Mucosa of gallbladder (tissue), 1 donor: ENCODE data around the gene RBBP4. TPM values are rescaled to one million over a fixed set of nuclear protein-coding genes. Genes with fewer than 3 reads are reported as not detected.
"Not testable (repeated sequence)": the region's sequence is repeated elsewhere in the genome, so short reads cannot be mapped to it uniquely, and the experiment has no call there.

Experiments
- DNase-seq: peaks from one replicate; pipeline ENCODE4 v3.0.0-alpha.2; 2020; ENCODE audit warnings: low spot score
- total RNA-seq: library from RNA; stranded (reverse); gene quantifications from one replicate; pipeline ENCODE4 v1.2.1, GENCODE V29; 2021
- donor health status: DM: no; HTN: no; CAD: no.

The RBBP4 gene
- total RNA-seq = 174 TPM

DNA sequence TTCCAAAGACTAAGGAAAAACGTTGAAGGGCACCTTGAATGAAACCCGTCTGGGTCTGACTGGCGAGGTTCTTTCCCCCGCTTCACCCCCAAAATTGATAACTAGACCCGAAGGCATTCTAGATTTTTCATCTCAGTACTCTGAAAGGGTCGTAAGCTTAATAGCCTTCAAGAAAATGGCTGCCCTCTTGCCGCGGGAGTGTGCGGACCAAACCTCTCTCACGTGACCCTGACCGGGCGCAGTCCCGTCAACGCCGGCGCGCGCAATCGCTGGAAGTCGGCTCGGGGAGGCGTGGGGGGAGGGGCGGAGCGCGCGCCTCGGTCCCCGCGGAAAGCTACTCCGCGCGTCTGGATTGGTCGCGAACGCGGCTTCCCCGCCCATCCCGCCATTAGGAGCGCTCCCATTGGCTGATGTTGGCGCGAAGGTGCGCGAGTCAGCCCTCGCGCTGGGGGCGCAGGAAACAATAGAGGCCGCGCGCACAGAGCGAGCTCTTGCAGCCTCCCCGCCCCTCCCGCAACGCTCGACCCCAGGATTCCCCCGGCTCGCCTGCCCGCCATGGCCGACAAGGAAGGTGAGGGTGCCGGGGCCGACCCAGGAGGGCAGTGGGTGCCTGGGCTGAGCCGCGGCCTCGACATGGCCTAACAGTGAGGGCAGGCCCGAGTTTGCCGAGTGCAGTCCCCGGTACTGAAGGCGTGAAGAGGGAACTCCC, at the start of gene RBBP4:
Gene RBBP4, plus strand, starts transcription at position 457 of the 709 bp plus-strand sequence. Its CDS starts 99 bp downstream, at position 556.
- DNase-seq = peak; percentile 98

DNA sequence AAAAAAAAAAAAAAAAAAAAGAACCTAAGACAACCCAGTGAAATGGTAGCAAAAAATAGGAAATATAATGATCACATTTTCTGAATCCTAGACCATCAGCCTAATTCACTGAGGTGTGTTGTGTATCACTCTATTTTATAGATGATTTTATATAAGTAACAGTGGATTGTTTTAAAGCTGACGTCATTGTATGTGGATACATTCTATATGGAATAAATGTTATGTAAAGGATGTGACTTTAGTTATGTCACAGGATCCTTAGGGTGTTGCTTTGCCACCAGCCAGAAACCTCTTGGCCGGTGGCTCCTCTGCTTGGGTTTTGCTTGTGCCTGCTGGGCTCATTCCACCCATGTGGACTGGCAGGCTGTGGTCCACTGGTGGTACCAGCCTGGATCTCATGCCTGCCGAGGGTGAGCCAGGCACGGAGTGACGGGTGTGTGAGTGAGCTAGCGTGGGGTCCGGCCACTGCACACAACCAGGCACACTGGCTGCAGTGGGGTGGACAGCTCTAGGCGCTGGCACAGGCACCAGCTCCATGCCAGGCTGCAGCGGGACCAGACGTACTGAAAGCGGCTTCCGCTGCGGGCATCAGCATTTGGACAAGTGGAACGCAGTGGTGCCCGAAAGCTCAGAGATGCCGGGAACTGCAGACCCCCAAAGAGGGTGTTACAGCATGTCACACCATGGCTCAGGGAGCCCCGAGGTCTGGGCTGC, 45.1 kb upstream of the RBBP4 start:
- no peak for DNase-seq

DNA sequence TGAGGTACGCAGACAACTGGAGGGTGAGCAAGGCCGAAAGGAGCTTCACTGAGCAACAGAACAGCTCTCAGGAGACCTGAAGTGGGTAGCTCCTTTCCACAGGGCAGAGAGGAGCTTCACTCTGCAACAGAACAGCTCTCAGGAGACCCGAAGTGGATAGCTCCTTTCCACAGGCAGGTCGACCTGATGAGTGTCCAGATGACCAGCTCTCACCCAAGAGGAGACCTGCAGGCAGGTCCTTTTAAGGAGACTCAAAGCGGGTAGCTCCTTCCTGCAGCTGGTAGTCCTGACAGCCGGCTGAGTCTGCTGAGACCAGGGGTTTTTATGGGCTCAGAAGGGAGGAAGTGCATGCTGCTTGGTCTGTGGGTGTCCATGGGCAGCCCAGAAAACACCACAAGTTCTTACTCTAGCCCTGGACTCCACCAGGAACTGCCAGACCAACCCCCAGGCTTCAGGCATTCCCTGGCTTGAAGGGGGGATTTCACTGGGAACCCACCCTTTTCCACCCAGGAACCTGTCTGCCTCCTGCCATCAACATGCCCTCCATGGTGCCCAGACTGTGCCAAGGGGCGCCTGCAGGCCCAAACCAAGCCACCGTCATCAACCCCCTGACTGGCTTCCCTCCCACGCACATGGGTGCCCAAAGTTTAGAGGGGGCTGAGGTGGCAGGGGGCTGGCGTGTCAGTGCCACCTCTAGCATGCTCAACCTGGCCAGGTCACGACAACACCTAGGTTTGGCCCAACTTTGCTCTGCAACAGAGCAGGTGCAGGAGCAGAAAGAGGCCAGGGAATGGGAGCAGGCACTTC, 44.2 kb upstream of the RBBP4 start:
- no peak for DNase-seq

DNA sequence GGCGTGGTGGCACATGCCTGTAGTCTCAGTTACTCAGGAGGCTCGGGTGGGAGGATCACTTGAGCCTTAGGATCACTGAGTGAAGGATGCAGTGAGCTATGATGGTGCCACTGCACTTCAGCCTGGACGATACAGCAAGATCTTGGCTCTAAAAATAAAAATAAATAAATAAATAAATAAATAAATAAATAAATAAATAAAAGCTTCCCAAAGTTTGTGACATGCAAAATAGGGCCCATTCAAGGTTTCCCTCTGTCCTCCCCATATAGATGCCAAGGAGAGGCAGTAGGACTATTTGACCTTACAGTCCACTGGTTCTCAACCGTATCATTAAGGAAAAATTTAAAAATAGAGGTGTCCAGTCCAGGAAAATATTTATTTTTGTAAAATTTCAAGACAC, 41.8 kb upstream of the RBBP4 start:
- no peak for DNase-seq

DNA sequence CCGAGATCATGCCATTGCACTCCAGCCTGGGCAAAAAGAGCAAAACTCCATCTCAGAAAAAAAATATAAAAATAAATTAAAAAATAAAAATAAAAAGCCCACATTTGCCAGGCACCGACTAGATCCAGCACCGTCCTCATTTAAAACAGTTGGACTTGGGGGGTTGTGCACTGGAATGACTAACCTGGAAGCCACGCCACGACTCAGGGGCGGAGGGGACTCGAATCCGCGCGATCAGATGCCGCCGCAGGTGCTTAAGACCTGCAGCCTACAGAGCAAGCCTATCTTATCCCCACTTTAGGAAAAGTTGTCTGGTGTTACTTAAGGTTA, 39.2 kb upstream of the RBBP4 start:
- DNase-seq = no peak

DNA sequence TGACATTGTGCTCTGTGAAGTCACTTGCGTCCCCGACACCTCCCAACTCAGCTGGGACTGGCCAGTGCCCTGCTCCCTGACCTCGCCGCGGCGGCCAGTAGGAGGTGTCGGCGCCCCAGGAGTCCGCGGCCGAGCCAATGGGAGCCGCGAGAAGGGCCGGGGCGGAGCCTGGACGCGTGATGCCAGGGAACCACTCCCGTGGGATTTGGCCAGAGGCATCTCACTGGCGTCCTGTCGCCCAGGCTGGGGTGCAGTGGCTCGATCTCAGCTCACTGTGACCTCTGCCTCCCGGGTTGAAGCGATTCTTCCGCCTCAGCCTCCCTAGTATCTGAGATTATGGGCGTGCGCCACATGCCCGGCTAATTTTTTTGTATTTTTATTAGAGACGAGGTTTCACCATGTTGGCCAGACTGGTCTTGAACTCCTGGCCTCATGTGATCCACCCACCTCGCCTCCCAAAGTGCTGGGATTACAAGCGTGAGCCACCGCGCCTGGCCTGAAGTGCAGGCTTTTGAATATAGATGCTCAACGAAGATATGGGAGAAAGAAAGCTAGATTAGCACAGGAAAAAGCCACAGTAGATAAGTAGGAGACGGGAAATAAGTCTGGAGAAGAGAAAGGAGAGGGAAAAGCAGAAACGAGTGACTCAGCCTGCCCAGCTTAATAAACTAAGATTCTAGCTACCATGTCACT, 38.7 kb upstream of the RBBP4 start:
- peak; percentile 81 for DNase-seq

DNA sequence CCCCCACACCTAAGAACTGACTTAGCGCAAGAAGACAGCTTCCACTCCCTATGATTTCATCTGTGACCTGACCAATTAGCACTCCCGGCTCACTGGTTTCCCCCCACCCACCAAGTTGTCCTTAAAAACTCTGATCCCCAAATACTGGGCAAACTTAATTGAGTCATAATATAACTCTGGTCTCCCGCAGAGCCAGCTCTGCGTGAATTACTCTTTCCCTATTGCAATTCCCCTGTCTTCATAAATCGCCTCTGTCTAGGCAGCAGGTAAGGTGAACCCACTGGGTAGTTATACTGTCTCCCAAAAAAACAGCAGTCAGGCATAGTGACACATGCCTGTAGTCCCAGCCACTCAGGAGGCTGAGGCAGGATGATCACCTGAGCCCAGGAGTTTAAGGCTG, 37.5 kb upstream of the RBBP4 start:
- DNase-seq = no peak

DNA sequence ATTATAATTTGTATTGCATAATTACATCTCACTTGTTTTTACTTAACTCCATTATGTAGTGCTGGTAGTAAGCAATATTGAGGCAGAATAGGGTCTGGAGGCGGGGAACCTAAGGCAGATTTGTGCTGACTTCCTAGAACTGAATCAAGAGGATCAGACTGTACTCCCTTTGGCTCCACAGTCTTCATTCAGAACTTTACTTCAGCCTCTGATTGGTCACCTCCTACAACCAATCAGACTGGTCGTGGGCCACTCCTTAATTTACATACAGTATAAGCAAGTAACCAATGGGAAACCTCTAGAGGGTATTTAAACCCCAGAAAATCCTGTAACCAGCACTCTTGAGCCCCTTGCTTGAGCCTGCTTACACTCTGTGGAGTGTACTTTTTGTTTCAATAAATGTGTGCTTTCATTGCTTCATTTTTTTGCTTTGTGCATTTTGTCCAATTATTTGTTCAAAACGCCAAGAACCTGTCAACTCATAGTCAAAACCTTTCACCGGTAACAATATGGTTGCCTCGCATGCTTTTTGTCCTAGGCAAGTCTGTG, 32.3 kb upstream of the RBBP4 start:
- DNase-seq = no peak

DNA sequence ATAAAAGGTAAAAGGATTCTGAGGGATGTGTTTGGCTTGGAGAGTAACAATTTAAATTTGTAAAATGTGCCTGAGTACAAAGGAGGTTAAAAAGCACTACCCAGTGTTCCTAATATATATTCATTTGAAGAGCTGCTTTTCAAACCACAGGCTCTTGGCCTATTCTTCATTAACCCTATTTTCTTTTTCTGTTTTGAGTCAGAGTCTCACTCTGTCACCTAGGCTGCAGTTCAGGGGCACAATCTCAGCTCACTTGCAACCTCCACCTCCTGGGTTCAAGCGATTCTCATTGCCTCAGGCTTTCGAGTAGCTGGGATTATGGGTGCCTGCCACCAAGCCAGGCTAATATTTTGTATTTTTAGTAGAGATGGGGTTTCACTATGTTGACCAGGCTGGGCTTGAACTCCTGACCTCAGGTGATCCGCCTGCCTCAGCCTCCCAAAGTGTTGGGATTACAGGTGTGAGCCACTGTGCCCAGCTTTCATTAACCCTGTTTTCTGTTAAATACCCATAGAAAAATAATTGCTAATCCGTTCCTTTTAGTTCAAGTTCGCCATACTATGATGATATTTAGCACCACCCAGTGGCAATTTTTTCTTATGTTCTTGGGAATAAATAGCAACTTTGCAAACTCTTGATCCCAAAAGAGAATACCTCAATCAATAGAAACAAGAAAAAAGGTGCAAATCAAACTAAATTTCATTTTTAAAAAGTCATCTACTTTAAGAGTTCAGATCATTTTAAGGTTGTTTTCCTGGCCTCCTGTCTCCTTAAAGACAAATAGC, 31.1 kb upstream of the RBBP4 start:
- DNase-seq = no peak

DNA sequence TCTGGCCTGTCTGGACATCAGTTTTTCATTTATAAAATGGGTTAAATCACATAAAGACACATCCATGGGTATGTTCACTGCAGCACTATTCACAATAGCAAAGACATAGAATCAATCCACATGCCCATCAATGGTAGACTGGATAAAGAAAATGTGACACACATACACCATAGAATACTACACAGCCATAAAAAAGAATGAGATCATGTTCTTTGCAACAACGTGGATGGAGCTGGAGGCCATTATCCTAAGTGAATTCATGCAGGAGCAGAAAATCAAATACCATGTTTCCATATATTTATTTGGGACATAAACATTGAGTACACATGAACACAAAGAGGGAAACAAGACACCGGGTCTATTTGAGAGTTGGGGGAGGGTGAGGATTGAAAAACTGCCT, 28.8 kb upstream of the RBBP4 start:
- no peak for DNase-seq

DNA sequence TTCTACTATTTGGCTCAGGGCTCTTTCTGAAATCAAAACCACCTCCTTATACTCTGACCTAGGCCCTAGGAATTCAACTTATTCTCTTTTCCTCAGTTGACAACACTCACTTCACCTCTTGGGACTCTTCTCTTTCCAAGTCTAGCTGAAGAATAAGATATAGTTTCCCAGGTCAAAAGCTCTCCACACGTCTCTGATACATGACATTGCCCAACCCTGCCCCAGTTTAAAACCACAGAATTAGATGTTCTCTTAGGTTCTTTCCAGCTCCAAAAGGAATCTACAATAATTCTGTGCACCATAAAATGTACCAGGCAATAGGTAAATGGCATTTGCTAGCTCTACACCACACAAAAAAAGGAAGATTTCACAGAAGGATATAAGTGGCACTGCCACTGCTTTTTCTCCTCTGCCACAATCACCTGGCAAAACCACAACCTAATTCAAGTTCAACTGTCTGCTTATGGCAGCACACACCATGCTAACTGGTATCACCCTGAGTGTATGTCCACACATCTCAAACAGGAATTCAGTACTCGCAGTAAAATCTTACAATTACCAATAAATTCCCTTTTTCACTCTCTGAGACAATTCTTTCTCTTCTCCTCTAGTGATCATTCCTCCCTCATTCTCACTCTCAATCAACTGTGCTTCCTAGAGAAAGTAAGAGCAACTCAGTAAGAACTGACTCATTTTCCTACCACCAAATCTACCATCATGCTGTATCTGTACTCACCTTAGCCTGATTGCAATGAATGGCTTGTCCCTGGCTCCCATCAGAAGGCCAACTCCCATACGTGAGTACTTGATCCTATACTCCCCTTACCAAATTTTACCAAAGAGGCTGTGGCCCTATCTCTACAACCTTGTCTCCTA, 28.0 kb upstream of the RBBP4 start:
- DNase-seq = no peak

DNA sequence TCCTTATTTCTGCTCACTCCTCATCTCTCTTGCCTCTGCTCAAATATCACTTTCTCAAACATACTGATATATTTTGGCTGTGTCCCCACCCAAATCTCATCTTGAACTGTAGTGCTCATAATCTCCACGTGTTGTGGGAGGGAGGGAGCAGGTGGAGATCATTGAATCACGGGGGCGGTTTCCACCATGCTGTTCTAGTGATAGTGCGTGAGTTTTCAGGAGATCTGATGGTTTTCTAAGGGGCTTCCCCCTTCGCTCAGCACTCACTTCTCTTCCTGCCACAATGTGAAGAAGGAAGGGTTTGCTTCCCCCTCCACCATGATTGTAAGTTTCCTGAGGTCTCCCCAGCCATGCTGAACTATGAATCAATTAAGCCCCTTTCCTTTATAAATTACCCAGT, 27.2 kb upstream of the RBBP4 start:
- DNase-seq = no peak

DNA sequence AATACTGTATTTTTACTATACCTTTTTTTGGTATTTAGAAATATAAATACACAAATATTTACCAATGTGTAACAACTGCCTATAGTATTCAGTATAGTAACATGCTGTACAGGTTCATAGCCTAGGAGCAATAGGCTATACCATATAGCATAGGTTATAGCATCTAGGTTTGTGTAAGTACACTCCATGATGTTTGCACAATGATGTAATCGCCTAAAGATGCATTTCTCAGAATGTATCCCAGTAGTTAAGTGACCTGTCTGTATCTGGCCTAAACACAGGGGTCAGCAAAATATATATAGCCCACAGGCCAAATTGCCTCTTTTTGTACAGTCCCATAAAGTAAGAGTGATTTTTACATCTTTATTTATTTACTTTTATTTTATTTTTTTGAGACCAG, 24.8 kb upstream of the RBBP4 start:
- no peak for DNase-seq

DNA sequence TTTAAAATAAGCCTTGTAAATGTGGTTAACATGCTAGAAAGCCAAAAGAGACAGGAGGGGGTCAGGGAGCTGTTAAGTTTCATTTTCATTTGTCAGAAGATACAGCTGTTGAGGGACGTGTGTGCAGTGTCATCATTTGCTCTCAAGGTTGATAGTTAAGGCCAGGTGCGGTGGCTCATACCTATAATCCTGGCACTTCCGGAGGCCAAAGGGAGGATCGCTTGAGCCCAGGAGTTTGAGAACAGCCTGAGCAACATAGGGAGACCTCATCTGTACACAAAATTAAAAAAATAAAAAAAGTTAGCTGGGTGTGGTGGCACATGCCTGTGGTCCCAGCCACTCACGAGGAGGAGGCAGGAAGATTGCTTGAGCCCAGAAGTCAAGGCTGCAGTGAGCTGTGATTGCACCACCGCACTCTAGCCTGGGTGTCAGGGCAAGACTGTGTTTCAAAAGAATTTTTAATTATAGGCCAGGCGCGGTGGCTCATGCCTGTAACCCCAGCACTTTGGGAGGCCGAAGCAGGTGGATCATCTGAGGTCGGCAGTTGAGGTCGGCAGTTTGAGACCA, 23.3 kb upstream of the RBBP4 start:
- DNase-seq = no peak

DNA sequence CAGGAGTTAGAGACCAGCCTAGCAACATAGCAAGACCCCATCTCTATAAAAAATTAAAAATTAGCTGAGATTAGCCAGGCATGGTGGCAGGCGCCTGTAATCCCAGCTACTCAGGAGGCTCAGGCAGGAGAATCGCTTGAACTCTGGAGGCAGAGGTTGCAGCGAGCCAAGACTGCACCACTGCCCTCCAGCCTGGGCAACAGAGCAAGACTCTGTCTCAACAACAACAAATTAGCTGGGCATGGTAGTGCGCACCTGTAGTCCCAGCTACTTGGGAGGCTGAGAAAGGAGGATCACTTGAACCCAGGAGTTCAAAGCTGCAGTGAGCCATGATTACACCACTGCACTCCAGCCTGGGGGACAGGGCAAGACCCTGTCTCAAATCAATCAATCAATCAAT, 20.8 kb upstream of the RBBP4 start:
- DNase-seq = not testable (repeated sequence)

DNA sequence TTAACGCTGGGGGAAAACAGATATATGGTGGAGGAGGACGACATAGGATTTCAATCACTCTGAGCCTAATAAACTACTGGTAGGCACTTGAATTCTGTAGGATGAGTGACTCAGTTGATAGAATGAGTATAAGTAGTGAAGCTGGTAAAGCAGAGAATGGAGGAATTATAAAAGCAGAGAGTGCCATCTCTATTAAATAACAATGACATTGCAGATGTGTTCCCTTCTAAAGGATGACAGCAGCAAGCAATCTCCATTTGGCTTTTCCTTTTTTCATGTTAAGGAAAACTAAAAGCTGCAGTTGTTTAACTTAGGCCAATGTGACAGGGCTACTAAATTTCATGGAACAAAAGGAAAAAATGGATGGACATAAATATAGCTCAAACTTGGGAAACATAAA, 18.2 kb upstream of the RBBP4 start:
- DNase-seq = no peak

DNA sequence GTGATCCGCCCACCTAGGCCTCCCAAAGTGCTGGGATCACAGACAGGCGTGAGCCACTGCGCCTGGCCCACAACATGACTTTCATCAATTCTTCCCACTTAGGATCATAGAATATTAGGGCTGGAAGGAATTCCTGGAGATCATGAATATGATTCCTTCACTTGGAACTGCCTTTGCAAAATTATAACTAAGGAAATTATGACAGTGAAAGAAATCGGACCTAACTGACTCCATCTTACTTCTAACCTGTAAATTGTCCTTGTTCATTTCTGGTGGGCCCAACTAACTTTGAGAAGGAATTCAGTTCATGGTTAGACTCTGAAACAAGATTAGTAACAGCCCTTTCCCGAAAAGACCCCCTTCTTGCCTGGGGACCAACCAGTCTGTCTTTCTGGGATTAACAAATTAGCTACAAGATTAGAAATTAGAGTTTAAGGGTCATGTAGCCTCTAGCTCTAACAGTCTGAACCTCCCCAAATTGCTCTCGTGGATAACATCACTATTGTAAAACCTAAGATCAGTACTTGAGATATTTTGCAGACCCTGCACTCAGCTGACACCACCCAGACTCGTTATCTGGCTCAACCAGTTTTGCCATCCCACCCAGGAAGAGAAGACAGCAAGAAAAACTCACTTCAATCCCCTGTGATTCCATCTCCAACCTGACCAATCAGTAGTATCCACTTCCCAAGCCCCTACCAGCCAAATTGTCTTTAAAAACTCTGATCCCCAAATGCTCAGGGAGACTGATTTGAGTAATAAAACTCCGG, 15.3 kb upstream of the RBBP4 start:
- no peak for DNase-seq

DNA sequence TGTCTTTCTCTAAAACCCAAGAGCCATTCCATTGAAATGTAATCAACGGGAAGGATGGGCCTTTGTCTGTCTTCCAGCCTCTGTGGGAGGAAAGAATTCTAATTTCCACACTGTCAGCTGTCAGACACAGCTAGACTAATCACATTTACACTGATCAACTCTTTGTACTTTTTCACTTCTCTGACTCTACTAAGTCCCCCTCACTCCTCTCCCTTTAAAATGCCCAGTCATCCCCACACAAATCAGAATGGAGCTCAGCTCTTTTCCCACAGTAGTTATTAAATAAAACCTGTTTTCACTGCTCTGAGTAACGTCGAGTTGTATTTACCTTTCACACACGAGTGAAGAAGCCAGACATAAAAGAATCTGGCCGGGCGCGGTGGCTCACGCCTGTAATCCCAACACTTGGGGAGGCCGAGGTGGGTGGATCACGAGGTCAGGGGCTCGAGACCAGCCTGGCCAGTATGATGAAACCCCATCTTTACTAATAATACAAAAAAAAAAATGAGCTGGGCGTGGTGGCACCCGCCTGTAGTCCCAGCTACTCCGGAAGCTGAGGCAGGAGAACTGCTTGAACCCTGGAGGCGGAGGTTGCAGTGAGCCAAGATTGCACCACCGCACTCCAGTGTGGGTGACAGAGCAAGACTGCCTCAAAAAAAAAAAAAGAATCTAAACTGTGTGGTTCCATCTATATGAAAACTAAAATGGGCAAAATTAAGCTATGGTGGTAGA, 13.9 kb upstream of the RBBP4 start:
- no peak for DNase-seq
